HUES48 (cell line): ENCODE measurements around the gene DYNC1I1.
"Not testable (repeated sequence)": the region's sequence is repeated elsewhere in the genome, so short reads cannot be mapped to it uniquely, and the experiment has no call there.

ENCODE experiments used
- H3K27ac ChIP-seq: one replicate; pipeline ENCODE4 v1.7.0; 2013; ENCODE audit warnings: low read depth, low read length, inconsistent platforms
- H3K27me3 ChIP-seq: 2 replicates; pipeline ENCODE4 v1.6.1; 2013; ENCODE audit warnings: mild to moderate bottlenecking, low read length; ENCODE audit not compliant: control insufficient read depth, insufficient read depth
- H3K36me3 ChIP-seq: 2 replicates; pipeline ENCODE4 v1.6.1; 2013; ENCODE audit warnings: low read length; ENCODE audit not compliant: control insufficient read depth, insufficient read depth
- H3K4me1 ChIP-seq: 2 replicates; pipeline ENCODE4 v1.6.1; 2013; ENCODE audit warnings: mild to moderate bottlenecking, low read length; ENCODE audit not compliant: control insufficient read depth, insufficient read depth
- H3K4me3 ChIP-seq: 2 replicates; pipeline ENCODE4 v1.5.1; 2013; ENCODE audit warnings: mild to moderate bottlenecking, low read depth, low read length
- H3K9ac ChIP-seq: 2 replicates; pipeline ENCODE4 v1.6.1; 2013; ENCODE audit warnings: mild to moderate bottlenecking, low read depth, low read length, moderate library complexity
- H3K9me3 ChIP-seq: 2 replicates; pipeline ENCODE4 v1.6.1; 2013; ENCODE audit warnings: low read length; ENCODE audit not compliant: control insufficient read depth, insufficient read depth

DYNC1I1 gene

GRCh38 chr7:95931460-95932232 is 159.3 kb downstream of the DYNC1I1 start:
- no peak overlapping the region for H3K9ac ChIP-seq
- no peak overlapping the region for H3K27ac ChIP-seq
- H3K36me3 ChIP-seq = no peaks in the 10 kb centered on the region
- no peak overlapping the region for H3K4me3 ChIP-seq
- H3K4me1 ChIP-seq = no peaks in the 10 kb centered on the region
- H3K27me3 ChIP-seq = no peaks in the 10 kb centered on the region
- no peaks in the 10 kb centered on the region for H3K9me3 ChIP-seq

- H3K27ac ChIP-seq = no peak overlapping the region
These were observed 161.3 kb downstream of the DYNC1I1 start for GRCh38 chr7:95933618-95934017.

GRCh38 chr7:95944867-95945266 is 172.5 kb downstream of the DYNC1I1 start:
- H3K27ac ChIP-seq, H3K9ac ChIP-seq, H3K9me3 ChIP-seq, H3K27me3 ChIP-seq, H3K4me3 ChIP-seq, H3K36me3 ChIP-seq, H3K4me1 ChIP-seq: not testable (repeated sequence)

More at GRCh38 chr7:95933618-95934017, 161.3 kb downstream of the DYNC1I1 start:
- Histone ChIP-seq H3K4me3 (no peak overlapping the region), H3K36me3 (no peaks in the 10 kb centered on the region), H3K27me3 (no peaks in the 10 kb centered on the region), H3K9me3 (no peaks in the 10 kb centered on the region), H3K4me1 (no peaks in the 10 kb centered on the region), H3K9ac (no peak overlapping the region)

DNA sequence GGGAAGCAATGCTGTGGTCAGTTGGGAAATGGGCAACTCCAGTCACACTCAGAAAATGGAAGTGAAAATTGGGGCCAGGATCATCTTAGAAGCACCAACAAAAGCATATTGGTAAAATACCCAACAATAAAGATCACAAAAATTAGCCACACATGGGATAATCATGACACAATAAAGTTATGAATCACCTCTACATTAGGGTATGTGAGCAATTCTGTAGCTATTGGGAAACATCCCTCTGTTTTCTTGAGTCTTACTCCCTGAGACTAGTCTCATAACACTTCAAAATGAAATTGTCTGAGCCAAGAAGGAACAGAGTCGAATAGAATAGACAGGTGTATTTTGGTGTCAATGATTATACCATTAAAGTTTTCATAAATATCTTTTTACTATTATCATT is 178.3 kb downstream of the DYNC1I1 start:
- no peaks in the 10 kb centered on the region for H3K9me3 ChIP-seq
- no peak overlapping the region for H3K9ac ChIP-seq
- no peaks in the 10 kb centered on the region for H3K4me1 ChIP-seq
- no peak overlapping the region for H3K4me3 ChIP-seq
- H3K27ac ChIP-seq = no peak overlapping the region
- no peaks in the 10 kb centered on the region for H3K27me3 ChIP-seq
- no peaks in the 10 kb centered on the region for H3K36me3 ChIP-seq

DNA sequence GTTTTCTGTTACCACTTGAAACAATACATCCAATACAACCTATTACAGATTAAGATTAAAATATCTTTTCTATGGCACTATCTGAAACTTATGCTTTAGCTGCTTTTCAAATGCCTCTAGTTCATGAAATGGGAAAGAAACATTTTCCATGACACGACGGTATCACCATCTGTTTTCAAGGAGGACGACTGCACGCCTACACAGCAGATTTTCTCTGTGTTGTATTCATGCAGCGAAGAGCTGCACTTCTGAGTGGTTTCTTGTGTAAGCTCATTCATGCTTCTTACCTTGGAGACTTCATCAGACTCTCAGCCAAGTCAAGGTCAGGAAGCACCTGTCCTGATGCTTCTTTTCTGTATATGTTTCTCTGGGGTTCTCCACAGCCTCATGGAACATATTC is 179.2 kb downstream of the DYNC1I1 start:
- Histone ChIP-seq H3K36me3 (no peaks in the 10 kb centered on the region), H3K27me3 (no peaks in the 10 kb centered on the region), H3K4me1 (no peaks in the 10 kb centered on the region), H3K27ac (no peak overlapping the region), H3K4me3 (no peak overlapping the region), H3K9me3 (no peaks in the 10 kb centered on the region), H3K9ac (no peak overlapping the region)

GRCh38 chr7:95951997-95952795 is 179.8 kb downstream of the DYNC1I1 start:
- Histone ChIP-seq H3K9me3 (no peaks in the 10 kb centered on the region), H3K9ac (no peak overlapping the region), H3K4me3 (no peak overlapping the region), H3K27me3 (no peaks in the 10 kb centered on the region), H3K27ac (no peak overlapping the region), H3K4me1 (no peaks in the 10 kb centered on the region), H3K36me3 (no peaks in the 10 kb centered on the region)

DNA sequence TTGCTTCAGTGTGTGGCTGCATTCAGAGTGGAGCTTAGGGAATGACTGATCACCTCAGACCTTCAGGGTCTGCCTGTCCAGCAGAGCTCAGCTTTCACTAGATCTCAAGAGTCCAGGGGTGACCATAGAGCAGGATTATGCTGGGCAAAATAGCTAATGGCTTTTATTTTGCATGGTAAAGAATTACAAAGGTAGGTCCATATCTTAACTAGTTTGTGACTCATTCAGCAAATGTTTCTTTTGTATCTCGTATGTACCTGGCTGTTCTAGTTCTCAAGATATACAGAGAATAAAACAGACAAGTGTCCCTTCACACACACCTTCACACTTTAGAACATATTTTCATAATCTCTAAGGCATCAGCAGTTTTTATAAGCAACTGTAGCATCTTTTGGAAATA is 180.5 kb downstream of the DYNC1I1 start:
- H3K9me3 ChIP-seq = no peaks in the 10 kb centered on the region
- H3K36me3 ChIP-seq = no peaks in the 10 kb centered on the region

DNA sequence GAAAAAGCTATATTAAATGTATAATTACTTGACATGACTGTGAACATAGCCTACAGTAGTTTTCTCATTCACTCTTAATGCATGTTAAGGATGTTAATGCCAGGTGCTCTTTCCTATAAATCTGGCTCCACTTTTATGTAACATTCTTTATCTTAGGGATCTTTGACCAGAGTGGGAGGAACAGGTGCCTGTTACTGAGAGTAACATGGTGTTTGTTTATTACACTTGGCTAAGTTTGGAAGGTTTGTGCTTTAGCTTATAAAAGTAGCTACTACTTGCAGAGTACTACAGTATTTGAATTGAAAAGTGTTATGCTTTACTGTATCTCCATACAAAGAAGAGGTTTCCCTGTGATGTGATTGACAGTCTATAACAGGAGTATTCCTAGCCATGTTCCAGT is 183.4 kb downstream of the DYNC1I1 start:
- H3K4me3 ChIP-seq = no peak overlapping the region
- H3K27ac ChIP-seq = no peak overlapping the region
- no peak overlapping the region for H3K9ac ChIP-seq
- no peaks in the 10 kb centered on the region for H3K27me3 ChIP-seq
- no peaks in the 10 kb centered on the region for H3K4me1 ChIP-seq
- H3K9me3 ChIP-seq = no peaks in the 10 kb centered on the region
- no peaks in the 10 kb centered on the region for H3K36me3 ChIP-seq

More for the DNA sequence above, 180.5 kb downstream of the DYNC1I1 start:
- no peak overlapping the region for H3K9ac ChIP-seq
- H3K27ac ChIP-seq = no peak overlapping the region
- H3K4me1 ChIP-seq = no peaks in the 10 kb centered on the region
- H3K4me3 ChIP-seq = no peak overlapping the region
- no peaks in the 10 kb centered on the region for H3K27me3 ChIP-seq

- Histone ChIP-seq H3K36me3 (no peaks in the 10 kb centered on the region), H3K27ac (no peak overlapping the region), H3K9me3 (no peaks in the 10 kb centered on the region), H3K4me3 (no peak overlapping the region), H3K4me1 (no peaks in the 10 kb centered on the region), H3K9ac (no peak overlapping the region), H3K27me3 (no peaks in the 10 kb centered on the region)
These were observed 185.2 kb downstream of the DYNC1I1 start for GRCh38 chr7:95957510-95957909.

- no peak overlapping the region for H3K27ac ChIP-seq
These were observed 188.4 kb downstream of the DYNC1I1 start for GRCh38 chr7:95960706-95961244.

GRCh38 chr7:95963446-95963990 is 191.2 kb downstream of the DYNC1I1 start:
- Histone ChIP-seq H3K9me3 (no peaks in the 10 kb centered on the region), H3K4me1 (no peaks in the 10 kb centered on the region), H3K9ac (no peak overlapping the region), H3K36me3 (no peaks in the 10 kb centered on the region), H3K4me3 (no peak overlapping the region), H3K27ac (no peak overlapping the region), H3K27me3 (no peaks in the 10 kb centered on the region)

More at GRCh38 chr7:95960706-95961244, 188.4 kb downstream of the DYNC1I1 start:
- H3K9me3 ChIP-seq = no peaks in the 10 kb centered on the region
- H3K4me3 ChIP-seq = no peak overlapping the region
- H3K36me3 ChIP-seq = no peaks in the 10 kb centered on the region
- H3K9ac ChIP-seq = no peak overlapping the region
- no peaks in the 10 kb centered on the region for H3K4me1 ChIP-seq
- no peaks in the 10 kb centered on the region for H3K27me3 ChIP-seq
